ENCODE measurements around the gene GPBAR1.
A peak's percentile ranks its signal among the peaks of the same experiment; 100 is the strongest.

Gene GPBAR1

DNA sequence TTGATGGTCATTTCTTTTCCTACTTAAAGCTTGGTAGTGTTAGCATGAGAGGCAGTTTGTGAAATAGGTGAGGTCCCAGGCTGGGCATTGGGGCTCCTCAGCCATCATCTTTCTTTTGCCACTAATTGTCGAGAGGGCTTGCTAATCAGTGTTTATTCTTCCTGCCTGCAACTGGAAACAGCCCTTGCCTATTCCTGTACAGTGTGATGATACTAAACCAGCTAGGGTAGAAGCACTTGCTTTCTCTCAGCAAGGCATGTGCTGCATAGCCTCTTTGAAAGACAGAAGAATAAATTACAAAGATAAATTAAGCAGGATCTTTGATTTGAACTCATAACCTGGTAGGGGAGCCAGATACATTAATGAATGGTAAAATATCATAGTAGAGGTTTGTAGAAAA lies 16.6 kb upstream of the GPBAR1 start:
- no peak for DNase-seq

DNA sequence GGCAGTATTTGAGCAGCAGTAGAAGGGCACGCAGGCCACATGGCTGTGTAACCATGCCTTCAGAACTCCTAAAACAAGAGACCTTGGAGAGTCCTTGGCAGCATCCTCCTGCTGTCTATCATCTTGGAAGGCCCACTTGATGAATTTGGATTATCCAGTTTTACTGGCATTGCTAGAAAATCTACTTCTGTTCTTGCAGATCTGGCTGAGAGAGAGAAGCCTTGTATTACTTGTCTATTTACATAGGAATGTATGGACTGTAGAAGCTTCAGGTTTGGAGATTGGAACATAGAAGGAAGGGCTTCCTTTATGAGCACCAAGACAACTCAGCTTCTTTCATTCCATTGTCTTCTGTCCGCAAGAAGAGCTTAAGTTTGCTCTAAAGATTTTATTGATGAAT lies 16.1 kb upstream of the GPBAR1 start:
- no peak for DNase-seq

DNA sequence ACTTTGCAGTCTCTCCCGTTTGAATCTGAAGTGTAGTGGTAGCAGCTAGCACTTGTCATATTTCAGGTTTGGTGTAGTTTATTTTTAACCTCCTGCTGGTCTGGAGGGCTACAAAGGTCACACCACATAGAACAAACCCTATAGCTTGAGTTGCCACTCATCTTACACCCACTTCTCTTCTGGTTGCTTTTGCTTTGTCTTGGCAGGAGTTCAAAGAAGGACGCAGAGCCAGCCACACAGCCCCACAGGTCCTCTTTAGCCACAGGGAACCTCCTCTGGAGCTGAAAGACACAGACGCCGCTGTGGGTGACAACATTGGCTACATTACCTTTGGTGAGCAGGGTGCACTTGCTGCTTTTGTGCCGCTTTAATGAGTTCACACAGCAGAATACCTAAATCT lies 15.6 kb upstream of the GPBAR1 start:
- DNase-seq, result no peak

DNA sequence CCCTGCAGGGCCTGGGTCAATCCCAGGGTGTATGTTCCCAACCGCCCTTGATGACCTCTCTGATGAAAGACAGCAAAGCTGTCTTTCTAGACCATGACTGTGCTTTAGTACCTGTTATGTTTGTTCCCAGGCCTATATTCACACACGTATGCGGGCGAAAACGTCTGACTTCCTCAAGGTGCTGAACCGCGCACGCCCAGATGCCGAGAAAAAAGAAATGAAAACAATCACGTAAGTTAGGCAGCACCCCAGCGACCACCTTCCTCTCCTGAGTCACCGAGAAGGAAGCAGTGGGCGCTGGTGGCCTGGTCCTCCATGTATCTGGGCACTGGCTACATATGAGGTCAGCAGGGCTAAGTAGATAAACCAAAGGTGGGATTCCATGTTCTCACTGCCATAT lies 11.1 kb upstream of the GPBAR1 start:
- no peak for DNase-seq

DNA sequence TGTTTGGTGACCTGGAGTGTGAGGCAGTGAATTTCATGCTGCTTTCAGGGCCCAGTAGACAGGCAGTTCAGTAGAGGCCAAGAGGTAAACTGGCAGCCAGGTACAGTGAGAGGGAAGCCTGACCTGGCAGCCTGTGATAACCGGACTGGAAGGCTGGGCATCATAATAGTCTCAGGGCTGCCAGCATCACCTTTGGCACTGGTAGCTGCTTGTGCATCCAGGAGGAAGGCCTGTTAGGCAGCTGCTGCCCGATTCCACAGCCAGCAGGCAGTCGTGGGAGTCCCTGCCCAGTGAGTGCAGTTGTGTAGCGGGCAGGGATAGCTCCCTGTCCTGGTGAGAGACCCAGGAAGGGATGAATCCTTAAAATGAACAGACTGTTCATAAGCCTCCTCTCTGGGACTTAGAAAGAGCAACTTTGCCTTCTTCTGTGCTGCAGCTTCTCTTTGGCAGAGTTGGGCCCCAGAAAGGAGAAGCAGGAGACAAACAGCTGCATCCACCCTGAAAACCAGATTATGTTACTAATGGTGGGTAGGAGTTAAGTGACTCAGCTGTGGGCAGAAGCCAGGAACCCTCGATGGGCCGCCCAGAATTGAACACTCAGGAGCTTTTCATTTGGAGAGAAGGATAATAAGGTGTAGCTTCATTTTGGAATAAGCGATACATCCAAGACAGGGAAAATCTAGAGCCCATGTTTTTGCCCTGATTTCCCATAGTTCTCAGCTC lies 8.1 kb upstream of the GPBAR1 start:
- peak in 11 of 56 donors; percentile 13 to 52 (median 41) for DNase-seq

DNA sequence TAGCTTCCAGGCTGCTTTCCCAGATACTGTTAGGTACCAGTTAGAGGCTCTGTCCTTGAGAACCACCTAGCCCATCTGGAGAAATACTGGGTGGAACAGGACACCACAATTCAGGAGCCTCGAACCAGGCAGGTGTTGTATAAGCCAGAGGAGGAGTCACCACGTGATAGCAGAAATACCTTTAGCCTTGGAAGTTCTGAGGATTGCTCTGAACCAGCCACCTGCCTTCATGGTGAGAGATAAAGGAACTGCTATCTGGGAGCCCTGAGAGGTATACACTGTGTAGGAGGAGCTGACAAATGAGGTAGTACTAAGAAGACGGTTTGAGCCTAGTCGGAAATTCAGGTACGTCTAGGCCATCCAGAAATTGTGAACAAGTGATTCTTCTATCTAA lies 7.6 kb upstream of the GPBAR1 start:
- no peak for DNase-seq

DNA sequence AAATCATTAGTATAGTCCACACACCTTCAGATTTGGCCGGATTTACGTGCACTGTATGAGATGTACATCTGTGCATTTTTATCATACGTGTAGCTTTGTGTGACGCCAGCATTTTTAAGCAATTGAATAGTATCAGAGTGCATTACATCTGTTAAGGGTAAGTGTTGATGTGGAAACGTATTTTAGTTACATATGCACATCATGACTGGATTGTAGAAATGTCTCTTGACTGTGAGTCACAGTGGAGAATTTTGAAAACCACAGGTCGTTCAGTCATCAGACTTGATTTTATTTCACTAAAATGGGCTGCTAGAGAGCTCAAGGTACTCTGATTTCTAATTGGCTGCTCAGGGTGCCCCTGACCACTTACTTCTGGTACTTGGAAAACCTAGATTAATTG lies 5.4 kb upstream of the GPBAR1 start:
- no peak for DNase-seq

DNA sequence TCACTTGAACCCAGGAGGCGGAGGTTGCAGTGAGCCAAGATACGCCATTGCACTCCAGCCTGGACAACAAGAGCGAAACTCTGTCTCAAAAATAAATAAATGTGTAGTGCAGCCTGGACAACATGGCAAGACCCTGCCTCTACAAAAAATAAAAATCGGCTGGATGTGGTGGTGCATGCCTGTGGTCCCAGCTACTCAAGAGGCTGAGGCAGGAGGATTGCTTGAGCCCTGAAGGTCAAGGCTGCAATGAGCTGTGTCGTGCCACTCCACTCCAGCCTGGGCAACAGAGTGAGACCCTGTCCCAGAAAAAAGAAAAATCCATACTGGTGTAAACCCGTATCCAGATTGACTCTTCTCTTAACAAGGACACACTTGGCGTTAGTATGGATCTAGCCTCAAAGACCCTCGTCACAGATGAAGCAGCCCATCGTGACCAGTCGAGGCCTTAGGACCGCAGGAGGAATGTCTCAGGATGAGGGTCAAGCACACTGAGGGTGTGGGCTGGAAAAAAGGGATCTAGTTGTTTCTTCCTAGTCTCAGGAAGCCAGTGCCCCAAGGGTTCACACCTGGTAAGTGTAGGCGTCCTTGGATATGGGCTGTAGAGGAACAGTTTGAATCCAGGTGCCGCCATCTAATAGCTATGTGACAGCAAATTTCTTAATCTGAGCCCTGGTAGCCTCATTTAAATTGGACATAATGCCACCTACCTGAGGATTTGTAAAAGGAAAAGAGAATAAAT lies 4.0 kb upstream of the GPBAR1 start:
- DNase-seq, result no peak

DNA sequence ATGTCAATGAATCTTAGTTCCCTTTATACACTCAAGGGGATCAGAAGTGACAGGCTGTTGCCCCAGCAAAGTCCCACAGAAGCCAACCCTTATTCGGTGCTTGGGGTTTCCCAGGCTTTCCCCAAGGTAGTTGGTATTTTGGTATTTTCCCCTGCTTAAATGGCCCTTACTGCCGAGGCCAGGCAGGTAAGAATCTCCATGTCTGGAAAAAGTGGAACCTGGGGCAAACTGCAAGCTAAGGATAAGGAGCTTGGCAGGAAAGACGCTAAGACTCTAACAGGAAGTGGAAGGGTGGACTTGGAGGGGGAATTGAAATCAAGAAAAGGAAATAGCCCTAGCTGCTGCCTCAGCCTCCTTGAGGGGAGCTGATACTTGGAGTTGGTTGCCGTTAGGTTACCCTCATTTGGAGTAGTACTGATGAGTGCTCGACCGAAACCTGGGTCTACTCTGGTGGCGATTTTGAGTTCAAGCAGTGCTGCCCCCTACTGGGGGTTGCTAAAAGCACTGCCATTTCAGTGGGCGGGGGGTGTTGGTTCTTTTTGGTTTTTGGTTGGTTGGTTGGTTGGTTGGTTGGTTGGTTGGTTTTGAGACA lies 3.3 kb upstream of the GPBAR1 start:
- peak in 7 of 56 donors; percentile 6 to 39 (median 17) for DNase-seq

DNA sequence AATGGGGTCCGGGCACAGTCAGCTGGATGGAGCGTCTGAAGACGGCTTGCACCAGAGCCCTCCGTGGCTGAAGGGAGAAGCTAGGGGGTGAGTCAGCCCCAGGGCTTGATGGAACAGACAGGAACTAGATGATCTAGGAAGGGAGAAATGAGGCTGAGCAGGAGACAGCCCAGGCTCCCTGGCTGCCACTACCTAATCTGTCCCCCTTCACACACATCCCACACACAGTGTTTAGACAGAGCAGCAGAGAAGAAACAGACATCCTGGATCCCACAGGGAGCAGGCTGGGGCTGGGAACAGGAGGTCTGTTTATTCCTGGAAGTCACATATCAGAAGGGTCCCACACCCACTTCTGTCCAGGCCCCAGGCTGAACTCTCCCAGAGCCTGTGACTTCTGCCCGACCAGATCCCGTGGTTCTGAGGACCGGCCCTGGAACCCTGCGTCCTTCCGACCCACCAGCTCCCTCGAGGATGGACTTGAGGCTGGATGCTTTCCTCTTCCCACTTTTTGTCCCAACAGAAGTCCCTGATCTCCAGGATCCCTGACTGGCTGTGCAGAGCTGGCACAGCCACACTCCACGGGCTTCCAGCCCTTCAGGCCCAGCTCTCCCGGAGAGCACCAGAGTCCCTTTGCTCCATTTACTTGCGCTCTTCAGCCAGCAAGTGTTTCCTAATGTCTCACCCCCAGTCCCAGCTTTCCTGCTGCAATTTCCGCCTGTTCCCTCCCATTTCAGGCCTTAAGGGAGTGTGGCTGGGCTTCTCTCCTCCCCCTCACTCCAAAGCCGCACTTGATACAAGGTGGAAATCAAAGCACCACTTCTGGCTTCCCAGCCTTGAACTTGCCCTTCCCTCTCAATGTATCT lies 1.5 kb upstream of the GPBAR1 start:
- DNase-seq, result peak in 2 of 56 donors; percentile 9 to 10

DNA sequence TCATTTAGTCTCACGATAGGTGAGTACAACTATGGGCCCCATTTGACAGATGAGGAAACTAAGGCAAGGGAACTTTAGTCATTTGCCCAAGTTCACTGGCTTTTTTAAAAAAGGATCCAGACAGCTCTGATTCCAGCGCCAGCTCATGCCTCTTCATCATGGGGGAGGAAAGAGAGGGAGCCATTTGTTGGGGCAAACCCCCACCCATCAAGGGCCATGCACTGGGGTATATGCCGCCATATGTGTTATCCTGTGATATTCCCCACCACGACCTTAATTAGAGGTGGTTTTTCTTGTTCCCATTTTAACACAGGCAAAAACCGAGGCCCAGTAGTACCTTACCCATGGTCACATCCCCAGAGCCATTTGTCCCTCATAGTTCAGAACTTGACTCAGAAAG lies 649 bp upstream of the GPBAR1 start:
- no peak for DNase-seq

DNA sequence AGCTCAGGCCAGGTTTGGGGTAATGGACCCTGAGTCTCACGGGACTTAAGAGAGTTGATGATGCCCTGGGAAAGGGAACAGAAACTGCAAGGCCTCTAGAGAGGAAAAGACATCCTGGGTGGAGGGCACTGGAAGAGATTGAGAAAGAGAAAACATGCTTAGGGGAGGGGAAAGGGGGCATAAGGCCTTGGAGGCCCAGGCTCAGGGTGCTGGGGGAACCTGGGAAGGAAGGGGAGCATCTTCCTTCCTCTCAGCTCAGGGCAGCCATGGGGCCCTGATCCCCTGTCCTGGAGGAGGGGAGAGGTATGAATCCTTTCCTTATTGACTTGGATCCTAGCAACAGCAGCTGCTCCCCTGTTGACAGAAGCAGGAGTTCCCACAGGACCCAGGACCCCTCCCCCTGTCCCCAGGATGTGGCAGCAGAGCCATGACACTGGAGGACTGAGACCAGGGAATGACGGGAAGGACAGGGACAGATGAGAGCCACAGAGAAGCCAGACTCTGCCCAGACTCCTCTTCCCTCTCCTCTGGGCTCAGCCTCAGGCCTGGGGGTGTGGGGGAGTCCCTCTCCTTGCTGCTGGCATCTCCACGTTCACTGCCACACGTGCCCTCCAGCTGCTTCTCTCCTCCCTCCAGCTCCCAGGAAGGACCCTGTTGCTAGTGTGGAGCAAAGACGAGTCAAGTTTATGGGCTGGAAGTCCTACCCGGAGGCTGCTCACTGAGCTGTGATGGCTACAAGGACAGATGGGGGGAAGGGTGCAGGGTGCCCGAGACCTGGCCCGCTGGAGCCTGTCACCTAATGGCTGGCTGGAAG lies 815 bp downstream of the GPBAR1 start:
- no peak for DNase-seq

DNA sequence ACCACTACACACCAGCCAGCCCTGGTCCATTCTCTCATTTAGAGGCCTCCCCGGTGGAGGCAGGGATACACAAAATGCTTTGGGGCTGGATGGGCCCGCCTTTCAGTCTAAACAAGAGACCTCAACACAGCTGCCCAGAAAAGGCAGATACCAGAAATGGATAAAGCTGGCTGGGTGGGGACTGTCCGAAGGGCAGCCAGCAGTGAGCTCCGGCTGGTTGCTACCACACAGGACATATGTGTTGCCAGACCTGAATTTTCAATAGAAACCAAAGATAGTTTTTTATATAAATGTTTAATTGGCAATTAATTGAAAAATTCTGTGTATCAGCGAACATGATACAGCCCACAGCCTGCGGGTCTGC lies 1.4 kb downstream of the GPBAR1 start:
- DNase-seq, result no peak

DNA sequence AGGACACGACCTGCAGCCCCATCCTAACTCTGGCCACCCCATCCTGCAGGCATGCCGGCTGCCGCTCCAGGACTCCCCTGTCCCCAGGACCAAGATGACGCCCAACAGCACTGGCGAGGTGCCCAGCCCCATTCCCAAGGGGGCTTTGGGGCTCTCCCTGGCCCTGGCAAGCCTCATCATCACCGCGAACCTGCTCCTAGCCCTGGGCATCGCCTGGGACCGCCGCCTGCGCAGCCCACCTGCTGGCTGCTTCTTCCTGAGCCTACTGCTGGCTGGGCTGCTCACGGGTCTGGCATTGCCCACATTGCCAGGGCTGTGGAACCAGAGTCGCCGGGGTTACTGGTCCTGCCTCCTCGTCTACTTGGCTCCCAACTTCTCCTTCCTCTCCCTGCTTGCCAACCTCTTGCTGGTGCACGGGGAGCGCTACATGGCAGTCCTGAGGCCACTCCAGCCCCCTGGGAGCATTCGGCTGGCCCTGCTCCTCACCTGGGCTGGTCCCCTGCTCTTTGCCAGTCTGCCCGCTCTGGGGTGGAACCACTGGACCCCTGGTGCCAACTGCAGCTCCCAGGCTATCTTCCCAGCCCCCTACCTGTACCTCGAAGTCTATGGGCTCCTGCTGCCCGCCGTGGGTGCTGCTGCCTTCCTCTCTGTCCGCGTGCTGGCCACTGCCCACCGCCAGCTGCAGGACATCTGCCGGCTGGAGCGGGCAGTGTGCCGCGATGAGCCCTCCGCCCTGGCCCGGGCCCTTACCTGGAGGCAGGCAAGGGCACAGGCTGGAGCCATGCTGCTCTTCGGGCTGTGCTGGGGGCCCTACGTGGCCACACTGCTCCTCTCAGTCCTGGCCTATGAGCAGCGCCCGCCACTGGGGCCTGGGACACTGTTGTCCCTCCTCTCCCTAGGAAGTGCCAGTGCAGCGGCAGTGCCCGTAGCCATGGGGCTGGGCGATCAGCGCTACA lies 2.1 kb downstream of the GPBAR1 start:
- no peak for DNase-seq

DNA sequence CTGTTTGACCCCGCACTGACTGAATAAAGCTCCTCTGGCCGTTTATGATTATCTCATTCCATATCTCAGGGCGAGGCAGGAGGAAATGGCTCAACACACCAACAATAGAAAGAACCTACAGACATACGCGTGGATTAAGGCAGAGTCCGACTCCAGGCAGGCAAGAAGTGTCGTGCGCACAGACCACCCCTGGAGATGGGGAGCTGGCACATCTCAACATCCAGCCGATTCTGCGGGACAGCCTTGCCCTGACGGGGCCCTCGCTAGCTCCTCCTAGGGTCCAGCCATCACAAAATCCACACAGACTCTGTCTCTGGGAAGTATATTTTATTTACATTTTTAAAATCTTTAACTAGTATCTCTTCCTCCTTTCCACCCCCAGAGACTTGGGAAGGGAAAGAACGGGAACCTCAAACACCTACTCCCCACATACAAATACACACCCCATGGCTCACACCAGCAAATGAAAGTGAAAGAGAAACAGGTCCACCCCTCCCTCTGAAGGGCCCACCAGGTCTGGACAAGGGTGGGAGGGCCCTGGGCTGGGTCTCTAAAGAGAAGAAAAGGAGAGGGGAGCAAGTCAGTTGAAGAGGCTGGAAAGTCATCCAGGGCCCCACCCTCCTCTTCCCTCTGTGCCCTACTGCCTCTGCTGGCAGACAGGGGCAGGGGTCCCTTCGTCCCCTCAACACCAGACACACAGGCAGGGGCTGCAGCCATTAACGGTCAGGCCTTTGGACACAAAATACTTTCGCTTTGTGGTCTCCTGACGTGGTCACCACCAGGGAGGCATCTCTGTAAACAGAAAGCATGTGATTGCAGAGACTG lies 3.2 kb downstream of the GPBAR1 start:
- no peak for DNase-seq

DNA sequence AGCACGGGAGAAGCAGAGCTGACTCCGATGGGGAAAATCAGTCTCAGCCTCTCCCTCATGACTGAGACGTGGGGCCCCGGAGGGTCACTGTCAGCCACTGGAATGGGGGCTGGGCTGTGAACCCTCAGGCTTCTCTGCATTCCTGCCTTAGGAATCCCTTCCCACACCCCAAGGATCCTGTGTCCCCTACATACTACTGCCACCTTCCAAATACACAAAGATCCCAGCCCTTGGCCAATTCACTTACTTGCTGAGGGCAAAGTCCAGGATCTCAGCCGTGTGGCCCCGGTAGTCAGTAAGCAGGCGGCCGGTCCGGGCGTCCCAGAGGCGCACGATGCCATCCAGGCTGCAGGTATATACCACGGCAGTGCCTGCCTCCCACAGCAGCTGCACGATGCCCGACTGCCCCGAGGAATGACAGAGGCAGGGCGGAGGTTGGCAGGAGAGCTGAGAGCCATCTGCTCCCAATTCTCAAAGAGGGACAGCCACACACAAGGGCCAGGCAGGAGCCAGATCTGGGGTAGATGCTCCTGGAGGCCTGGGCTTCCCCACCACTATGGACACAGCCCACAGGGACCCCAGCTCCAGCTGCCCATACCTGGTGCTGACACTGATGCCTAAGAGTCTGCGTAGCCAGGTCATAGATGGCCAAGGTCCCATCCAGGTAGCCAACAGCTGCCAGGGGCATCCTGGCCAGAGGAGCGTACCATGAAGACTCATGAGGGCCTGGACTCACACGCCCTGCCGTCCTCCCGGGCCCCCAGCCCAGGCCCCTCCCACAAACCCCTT lies 4.2 kb downstream of the GPBAR1 start:
- no peak for DNase-seq

DNA sequence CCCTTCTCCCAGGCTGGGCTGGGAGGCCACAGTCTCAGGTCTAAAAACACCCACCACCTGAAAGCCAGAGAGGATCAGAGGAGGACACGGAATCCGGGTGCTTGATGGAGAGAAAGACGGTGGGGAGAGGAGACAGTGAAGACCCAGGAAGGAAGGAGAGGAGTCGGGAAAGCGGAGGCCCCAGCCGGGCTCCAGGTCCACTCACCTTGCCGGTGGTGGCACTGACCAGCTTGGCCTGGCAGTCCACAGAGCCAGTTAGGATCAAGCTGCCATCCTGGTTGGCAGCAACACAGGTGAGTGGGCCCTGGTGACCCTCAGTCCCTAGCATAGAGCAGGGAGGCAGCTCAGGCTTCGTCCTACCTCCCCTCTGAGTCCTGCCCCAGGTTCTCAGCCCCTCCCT lies 4.8 kb downstream of the GPBAR1 start:
- no peak for DNase-seq
